Skin epidermis (tissue), 12 donors: ENCODE results near the gene UFD1.

ENCODE experiments used
- H3K27ac ChIP-seq, 21 experiments: fragments of 200-600 bp; sonication (generic) in 11 of 21; one replicate each; pipeline ENCODE4 v1.5.0; 2020; ENCODE audit warnings: mild to moderate bottlenecking in 3 of 21, inconsistent platforms in 2 of 21, moderate library complexity in 2 of 21
- H3K4me3 ChIP-seq, 7 experiments: fragments of 200-600 bp; sonication (generic) in 2 of 7; one replicate each; pipeline ENCODE4 v1.5.0; 2020; ENCODE audit warnings: inconsistent platforms in 2 of 7, mild to moderate bottlenecking in 2 of 7, moderate library complexity in 1 of 7

The UFD1 gene

GRCh38 chr22:19407649-19408606 is 71.1 kb downstream of the UFD1 start:
- Histone ChIP-seq H3K27ac (no peak overlapping the region), H3K4me3 (no peak overlapping the region)

- Histone ChIP-seq H3K4me3 (no peak overlapping the region), H3K27ac (no peak overlapping the region)
Measured at GRCh38 chr22:19406846-19407245, 72.1 kb downstream of the UFD1 start.

GRCh38 chr22:19406281-19406811 is 72.6 kb downstream of the UFD1 start:
- Histone ChIP-seq H3K27ac (no peak overlapping the region), H3K4me3 (no peak overlapping the region)

GRCh38 chr22:19405652-19406051 is 73.3 kb downstream of the UFD1 start:
- H3K27ac ChIP-seq: no peak overlapping the region

GRCh38 chr22:19405133-19405532 is 73.9 kb downstream of the UFD1 start:
- no peak overlapping the region for H3K27ac ChIP-seq
- H3K4me3 ChIP-seq: no peak overlapping the region

More at GRCh38 chr22:19405652-19406051, 73.3 kb downstream of the UFD1 start:
- no peak overlapping the region for H3K4me3 ChIP-seq

GRCh38 chr22:19404676-19405075 is 74.3 kb downstream of the UFD1 start:
- Histone ChIP-seq H3K4me3 (no peak overlapping the region), H3K27ac (no peak overlapping the region)

- Histone ChIP-seq H3K27ac (no peak overlapping the region), H3K4me3 (no peak overlapping the region)
Measured at GRCh38 chr22:19402642-19403191, 76.3 kb downstream of the UFD1 start.

- H3K27ac ChIP-seq: no peak overlapping the region
- no peak overlapping the region for H3K4me3 ChIP-seq
Measured at GRCh38 chr22:19401483-19401882, 77.5 kb downstream of the UFD1 start.

GRCh38 chr22:19400881-19401280 is 78.1 kb downstream of the UFD1 start:
- Histone ChIP-seq H3K27ac (no peak overlapping the region), H3K4me3 (no peak overlapping the region)
